Neuronal stem cell (in vitro differentiated cells): ENCODE measurements around the gene PTPRU.

ENCODE experiments used
- DNase-seq: peaks from one replicate; pipeline ENCODE4 v3.0.0-alpha.2; 2013; ENCODE audit warnings: low spot score
- H2AFZ ChIP-seq: one replicate; pipeline ENCODE4 v1.6.1; 2013; ENCODE audit warnings: mild to moderate bottlenecking, low read length, inconsistent platforms
- H2AK5ac ChIP-seq: 2 replicates; pipeline ENCODE4 v1.6.1; 2013; ENCODE audit warnings: low read depth, mild to moderate bottlenecking, inconsistent platforms, low read length, moderate library complexity, mixed read lengths
- H2BK120ac ChIP-seq: 2 replicates; pipeline ENCODE4 v1.6.1; 2013; ENCODE audit warnings: low read depth, mild to moderate bottlenecking, inconsistent platforms, low read length, moderate library complexity, mixed read lengths
- H2BK12ac ChIP-seq: one replicate; pipeline ENCODE4 v1.6.1; 2013; ENCODE audit warnings: low read length, inconsistent platforms
- H2BK15ac ChIP-seq: 2 replicates; pipeline ENCODE4 v1.6.1; 2013; ENCODE audit warnings: mild to moderate bottlenecking, low read length, inconsistent platforms, mixed read lengths
- H2BK5ac ChIP-seq: one replicate; pipeline ENCODE4 v1.6.1; 2013; ENCODE audit warnings: inconsistent platforms, mild to moderate bottlenecking, low read length, moderate library complexity
- H3K14ac ChIP-seq: one replicate; pipeline ENCODE4 v1.6.1; 2013; ENCODE audit warnings: low read length, inconsistent platforms
- H3K18ac ChIP-seq: 2 replicates; pipeline ENCODE4 v1.6.1; 2013; ENCODE audit warnings: low read length, inconsistent platforms
- H3K23ac ChIP-seq: 2 replicates; pipeline ENCODE4 v1.6.1; 2013; ENCODE audit warnings: low read depth, mild to moderate bottlenecking, mixed read lengths, low read length, inconsistent platforms; ENCODE audit not compliant: poor library complexity
- H3K27ac ChIP-seq: replicated peaks from 3 replicates; pipeline ENCODE4 v1.5.1; 2013; ENCODE audit warnings: low read length, inconsistent platforms
- H3K27me3 ChIP-seq, 3 experiments: 2 replicates each; pipeline ENCODE4 v1.6.1; 2013; ENCODE audit warnings: low read length in 3 of 3, mild to moderate bottlenecking in 2 of 3, inconsistent platforms in 1 of 3, low read depth in 1 of 3, mixed read lengths in 1 of 3, moderate library complexity in 1 of 3; ENCODE audit not compliant: control insufficient read depth in 3 of 3, insufficient read depth in 3 of 3
- H3K36me3 ChIP-seq, 2 donors: replicated peaks in 1 of 2; 2 replicates each; pipeline ENCODE4 v1.6.1; 2013; ENCODE audit warnings: low read length in 2 of 2; ENCODE audit not compliant: control insufficient read depth in 2 of 2, insufficient read depth in 2 of 2
- H3K4ac ChIP-seq: 2 replicates; pipeline ENCODE4 v1.6.1; 2013; ENCODE audit warnings: inconsistent platforms, mild to moderate bottlenecking, low read length, moderate library complexity
- H3K4me1 ChIP-seq, 2 donors: 1 replicate in 1 of 2; 2 replicates in 1 of 2; pipeline ENCODE4 v1.6.1; 2013; ENCODE audit warnings: low read length in 2 of 2, low read depth in 1 of 2; ENCODE audit not compliant: control insufficient read depth in 2 of 2, insufficient read depth in 1 of 2
- H3K4me2 ChIP-seq: one replicate; pipeline ENCODE4 v1.6.1; 2013; ENCODE audit warnings: mild to moderate bottlenecking, low read length, inconsistent platforms; ENCODE audit not compliant: insufficient read depth, poor library complexity, severe bottlenecking
- H3K4me3 ChIP-seq, 2 donors: 2 replicates each; pipeline ENCODE4 v1.5.1; 2013; ENCODE audit warnings: low read length in 2 of 2, mild to moderate bottlenecking in 2 of 2, inconsistent platforms in 1 of 2, moderate library complexity in 1 of 2
- H3K79me1 ChIP-seq: one replicate; pipeline ENCODE4 v1.6.1; 2013; ENCODE audit warnings: low read depth, mild to moderate bottlenecking, inconsistent platforms, low read length, moderate library complexity
- H3K9ac ChIP-seq: one replicate; pipeline ENCODE4 v1.6.1; 2013; ENCODE audit warnings: mild to moderate bottlenecking, low read depth, low read length, inconsistent platforms; ENCODE audit not compliant: poor library complexity
- H3K9me3 ChIP-seq, 2 donors: replicated peaks in 1 of 2; 2 replicates each; pipeline versions ENCODE3 to v1.6.1; 2013; ENCODE audit warnings: low read length in 2 of 2, mild to moderate bottlenecking in 2 of 2, inconsistent platforms in 1 of 2, low read depth in 1 of 2, mixed read lengths in 1 of 2, moderate library complexity in 1 of 2; ENCODE audit not compliant: control insufficient read depth in 2 of 2, insufficient read depth in 1 of 2
- H4K8ac ChIP-seq: one replicate; pipeline ENCODE4 v1.6.1; 2013; ENCODE audit warnings: low read depth, mild to moderate bottlenecking, inconsistent platforms, low read length, moderate library complexity
- H4K91ac ChIP-seq: one replicate; pipeline ENCODE4 v1.6.1; 2013; ENCODE audit warnings: low read length, low read depth, mild to moderate bottlenecking, inconsistent platforms; ENCODE audit not compliant: poor library complexity
- WGBS, 2 donors: extraction: QIAGEN DNeasy Blood & Tissue Kit; methylation state at CpG; one replicate each; pipeline ENCODE4 v1.1.7; 2013; ENCODE audit warnings: missing lambda C conversion rate in 2 of 2, mixed read lengths in 1 of 2; ENCODE audit not compliant: insufficient read length in 2 of 2, insufficient replicate concordance in 1 of 2; ENCODE audit errors: extremely low coverage in 2 of 2; 5-methylcytosine and 5-hydroxymethylcytosine counted together

PTPRU gene

DNA sequence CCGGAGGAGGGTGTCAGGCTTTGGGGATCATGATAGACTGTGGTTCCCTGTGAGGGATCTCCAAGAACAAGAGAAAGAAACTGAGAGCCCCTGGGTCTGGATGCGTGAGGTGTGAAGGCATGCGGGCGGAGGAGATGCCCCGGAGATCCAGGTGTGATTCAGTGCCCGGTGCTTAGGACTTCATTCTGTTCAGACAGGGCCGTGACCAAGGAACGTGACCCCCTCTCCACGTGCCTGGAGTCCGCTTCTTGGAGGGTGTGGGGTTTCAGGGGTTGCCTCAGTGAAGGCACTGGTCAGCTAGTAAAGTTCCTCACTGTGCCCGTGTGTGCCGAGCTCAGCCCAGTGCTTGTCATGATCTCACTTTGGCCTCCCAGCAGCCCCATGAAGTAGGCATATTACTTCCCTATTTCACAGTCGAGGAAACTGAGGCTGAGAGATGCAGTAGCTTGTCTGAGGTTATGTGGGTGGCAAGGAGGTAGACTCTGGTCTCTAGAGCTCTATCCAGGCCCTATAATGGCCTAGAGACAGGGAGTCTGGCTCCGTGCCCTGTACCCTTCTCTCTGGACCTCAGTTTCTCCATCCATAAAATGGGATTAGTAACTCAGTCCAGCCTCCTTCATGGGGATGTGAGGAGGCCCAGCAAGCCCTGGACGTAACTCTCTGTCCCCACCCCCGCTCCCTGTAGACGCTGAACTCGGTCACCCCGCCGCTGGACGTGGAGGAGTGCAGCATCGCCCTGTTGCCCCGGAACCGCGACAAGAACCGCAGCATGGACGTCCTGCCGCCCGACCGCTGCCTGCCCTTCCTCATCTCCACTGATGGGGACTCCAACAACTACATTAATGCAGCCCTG is 81.0 kb downstream of the PTPRU start:
- WGBS, 2 donors = no CpG with 5 or more reads among the region's 30 CpGs
- H4K8ac ChIP-seq = no peak overlapping the region
- no peak for DNase-seq
- no peak overlapping the region for H3K14ac ChIP-seq
- peak overlapping the region; percentile 50 for H3K9ac ChIP-seq
- no peaks in the 10 kb centered on the region for H3K79me1 ChIP-seq
- no peak overlapping the region for H3K4me3 ChIP-seq
- H2AK5ac ChIP-seq = no peak overlapping the region
- H2BK15ac ChIP-seq = no peak overlapping the region
- H3K4me2 ChIP-seq = no peak overlapping the region
- H2AFZ ChIP-seq = no peak overlapping the region
- no peaks in the 10 kb centered on the region for H3K27me3 ChIP-seq
- no peak overlapping the region for H3K4ac ChIP-seq
- H2BK120ac ChIP-seq = no peak overlapping the region
- no peak overlapping the region for H4K91ac ChIP-seq
- H3K9me3 ChIP-seq = no peaks in the 10 kb centered on the region
- peaks cover 0 to 3% of the 10 kb centered on the region in 2 donors for H3K4me1 ChIP-seq
- no peak overlapping the region for H2BK5ac ChIP-seq
- peaks cover 0 to 15% of the 10 kb centered on the region in 2 donors for H3K36me3 ChIP-seq
- H3K23ac ChIP-seq = peak overlapping the region; percentile 58
- H3K18ac ChIP-seq = no peak overlapping the region
- no peak overlapping the region for H3K27ac ChIP-seq
- no peak overlapping the region for H2BK12ac ChIP-seq

DNA sequence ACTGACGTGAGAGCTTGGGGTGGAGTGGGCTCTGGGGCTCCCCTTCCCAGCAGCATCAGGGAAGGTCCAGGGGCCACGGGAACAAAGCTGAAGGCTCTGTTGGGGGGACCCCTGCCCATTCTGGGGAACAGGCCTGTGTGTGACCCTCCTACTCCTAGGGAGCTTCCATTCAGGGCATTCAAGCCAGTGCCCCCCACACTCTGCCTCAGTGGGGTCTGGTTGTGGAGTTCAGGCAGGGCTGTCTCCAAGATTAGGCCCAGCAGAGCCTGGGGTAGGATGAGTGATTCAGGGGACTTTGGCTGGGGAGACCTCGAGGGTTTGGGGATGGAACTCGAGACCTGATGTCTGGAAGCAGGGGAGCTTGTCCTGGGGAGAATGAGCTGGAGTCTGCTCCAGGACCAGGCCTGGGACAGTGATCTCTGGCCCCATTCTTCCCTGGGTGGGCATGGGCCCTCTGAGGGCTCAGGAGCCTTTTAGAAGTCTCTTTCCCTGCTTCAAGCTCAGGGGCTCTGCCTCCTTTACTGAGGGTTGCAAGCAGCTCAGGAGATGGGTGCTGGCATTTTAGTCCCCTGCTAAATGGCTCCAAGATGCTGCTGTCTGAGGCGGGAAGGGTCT is 81.7 kb downstream of the PTPRU start:
- Histone ChIP-seq H2BK120ac (no peak overlapping the region), H2BK15ac (no peak overlapping the region), H3K4me2 (no peak overlapping the region), H3K9ac (no peak overlapping the region), H2BK12ac (no peak overlapping the region), H2AK5ac (no peak overlapping the region), H3K18ac (no peak overlapping the region), H2BK5ac (no peak overlapping the region), H3K9me3 (no peaks in the 10 kb centered on the region), H3K4me1 (peaks cover 0 to under 1% of the 10 kb centered on the region in 2 donors), H2AFZ (no peak overlapping the region), H3K14ac (no peak overlapping the region), H3K4me3 (no peak overlapping the region), H4K91ac (no peak overlapping the region), H3K27me3 (no peaks in the 10 kb centered on the region), H3K79me1 (no peaks in the 10 kb centered on the region), H3K27ac (no peak overlapping the region), H3K4ac (no peak overlapping the region), H3K23ac (peak overlapping the region; percentile 58), H3K36me3 (peaks cover 0 to 15% of the 10 kb centered on the region in 2 donors), H4K8ac (no peak overlapping the region)
- no peak for DNase-seq
- no CpG with 5 or more reads among the region's 5 CpGs for WGBS, 2 donors

DNA sequence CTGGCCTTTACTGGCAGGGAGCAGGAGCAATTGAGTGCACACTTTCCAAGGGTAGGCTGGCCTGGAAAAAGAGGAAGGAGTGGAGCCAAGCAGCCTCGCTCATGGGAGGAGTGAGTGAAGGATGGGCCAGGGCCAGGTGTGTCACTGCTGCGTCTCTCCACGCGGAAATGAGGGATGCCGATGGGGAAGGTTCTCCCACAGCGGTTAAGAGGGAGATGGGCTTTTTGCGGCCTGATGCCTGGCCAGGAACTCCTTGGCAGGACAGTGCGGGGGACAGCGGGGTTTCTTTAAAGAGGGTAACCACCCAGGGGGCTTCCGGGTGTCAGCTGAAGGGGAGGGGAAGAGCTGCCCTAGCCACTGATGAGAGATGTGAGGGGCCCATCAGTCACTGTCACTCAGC is 82.4 kb downstream of the PTPRU start:
- no CpG with 5 or more reads among the region's 10 CpGs for WGBS, 2 donors
- Histone ChIP-seq H3K4me2 (no peak overlapping the region), H2BK15ac (no peak overlapping the region)

More for the DNA sequence above, 82.4 kb downstream of the PTPRU start:
- Histone ChIP-seq H3K36me3 (peaks cover 0 to 15% of the 10 kb centered on the region in 2 donors), H3K27ac (no peak overlapping the region), H3K9ac (no peak overlapping the region), H3K9me3 (no peaks in the 10 kb centered on the region), H3K23ac (no peak overlapping the region), H4K8ac (no peak overlapping the region), H2BK5ac (no peak overlapping the region), H3K27me3 (no peaks in the 10 kb centered on the region), H3K4me1 (no peaks in the 10 kb centered on the region), H2AFZ (no peak overlapping the region), H3K4me3 (no peak overlapping the region), H3K18ac (no peak overlapping the region), H3K14ac (peak overlapping the region; percentile 14), H2AK5ac (no peak overlapping the region), H3K4ac (no peak overlapping the region), H2BK12ac (no peak overlapping the region), H2BK120ac (no peak overlapping the region), H3K79me1 (no peaks in the 10 kb centered on the region), H4K91ac (no peak overlapping the region)
- DNase-seq = no peak
